Astrocyte of the spinal cord (primary cell): ENCODE measurements around the gene TMEM171.

Experiments used
- DNase-seq: peaks from one replicate; pipeline ENCODE4 v3.0.0; 2011; ENCODE audit warnings: low read depth, low spot score
- H3K4me3 ChIP-seq: 2 replicates; pipeline ENCODE4 v1.5.1; 2011; ENCODE audit warnings: low read depth, mild to moderate bottlenecking, low read length, moderate library complexity
- in situ Hi-C: cut with HindIII; loops from 2 replicates; pipeline ENCODE4 v1.10.0; 2017; ENCODE audit warnings: low sequenced_read_pairs
- TF ChIP-seq, protein P1 (sequence below): IDR thresholded peaks from 2 replicates; pipeline ENCODE4 v1.5.1; 2012; ENCODE audit warnings: low read depth, mild to moderate bottlenecking, low read length, inconsistent platforms

Gene TMEM171

DNA sequence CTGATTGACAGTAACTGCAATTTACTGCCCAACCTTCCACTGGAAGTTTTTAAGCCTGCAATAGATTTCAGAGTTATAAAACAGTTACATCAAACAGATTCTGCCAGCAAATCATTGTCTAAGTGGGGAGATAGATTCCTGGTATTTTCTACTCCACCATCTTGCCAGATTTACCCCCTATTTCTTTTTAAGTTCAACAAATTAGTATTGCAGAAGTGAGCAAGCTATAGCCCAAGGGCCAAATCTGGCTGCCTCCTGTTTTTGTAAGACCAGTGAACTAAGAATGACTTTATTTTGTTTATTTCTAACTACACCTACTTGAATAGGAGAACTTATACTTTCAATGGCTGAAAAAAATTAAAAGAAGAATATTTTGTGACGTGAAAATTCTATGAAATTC lies 8.8 kb upstream of the TMEM171 start:
- no peak for DNase-seq
- TF ChIP-seq, protein P1, sequence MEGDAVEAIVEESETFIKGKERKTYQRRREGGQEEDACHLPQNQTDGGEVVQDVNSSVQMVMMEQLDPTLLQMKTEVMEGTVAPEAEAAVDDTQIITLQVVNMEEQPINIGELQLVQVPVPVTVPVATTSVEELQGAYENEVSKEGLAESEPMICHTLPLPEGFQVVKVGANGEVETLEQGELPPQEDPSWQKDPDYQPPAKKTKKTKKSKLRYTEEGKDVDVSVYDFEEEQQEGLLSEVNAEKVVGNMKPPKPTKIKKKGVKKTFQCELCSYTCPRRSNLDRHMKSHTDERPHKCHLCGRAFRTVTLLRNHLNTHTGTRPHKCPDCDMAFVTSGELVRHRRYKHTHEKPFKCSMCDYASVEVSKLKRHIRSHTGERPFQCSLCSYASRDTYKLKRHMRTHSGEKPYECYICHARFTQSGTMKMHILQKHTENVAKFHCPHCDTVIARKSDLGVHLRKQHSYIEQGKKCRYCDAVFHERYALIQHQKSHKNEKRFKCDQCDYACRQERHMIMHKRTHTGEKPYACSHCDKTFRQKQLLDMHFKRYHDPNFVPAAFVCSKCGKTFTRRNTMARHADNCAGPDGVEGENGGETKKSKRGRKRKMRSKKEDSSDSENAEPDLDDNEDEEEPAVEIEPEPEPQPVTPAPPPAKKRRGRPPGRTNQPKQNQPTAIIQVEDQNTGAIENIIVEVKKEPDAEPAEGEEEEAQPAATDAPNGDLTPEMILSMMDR = no peak
- in situ Hi-C loops = no loop called here

DNA sequence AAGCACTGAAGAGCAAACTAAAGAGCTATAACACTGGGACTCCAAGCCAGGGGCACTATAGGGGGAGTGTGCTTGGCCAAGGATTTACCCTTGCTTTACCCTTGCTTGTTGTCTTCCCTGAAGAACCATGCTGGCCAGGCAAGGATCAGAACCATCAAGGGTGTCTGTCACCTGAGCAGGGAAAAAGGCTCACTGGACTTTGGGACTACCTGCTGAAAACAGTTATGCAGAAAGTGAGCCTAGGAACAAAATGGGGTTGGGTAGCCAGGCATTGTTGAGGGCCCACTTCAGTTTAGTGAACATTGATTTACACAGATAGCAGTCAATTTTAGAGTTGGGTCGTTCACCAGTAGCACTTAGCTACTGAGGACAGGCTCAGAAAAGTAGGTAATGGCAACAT lies 8.0 kb upstream of the TMEM171 start:
- TF ChIP-seq, protein P1 = no peak
- in situ Hi-C loops = no loop called here
- no peak overlapping the region for H3K4me3 ChIP-seq
- no peak for DNase-seq

More for the DNA sequence above, 8.8 kb upstream of the TMEM171 start:
- no peak overlapping the region for H3K4me3 ChIP-seq

DNA sequence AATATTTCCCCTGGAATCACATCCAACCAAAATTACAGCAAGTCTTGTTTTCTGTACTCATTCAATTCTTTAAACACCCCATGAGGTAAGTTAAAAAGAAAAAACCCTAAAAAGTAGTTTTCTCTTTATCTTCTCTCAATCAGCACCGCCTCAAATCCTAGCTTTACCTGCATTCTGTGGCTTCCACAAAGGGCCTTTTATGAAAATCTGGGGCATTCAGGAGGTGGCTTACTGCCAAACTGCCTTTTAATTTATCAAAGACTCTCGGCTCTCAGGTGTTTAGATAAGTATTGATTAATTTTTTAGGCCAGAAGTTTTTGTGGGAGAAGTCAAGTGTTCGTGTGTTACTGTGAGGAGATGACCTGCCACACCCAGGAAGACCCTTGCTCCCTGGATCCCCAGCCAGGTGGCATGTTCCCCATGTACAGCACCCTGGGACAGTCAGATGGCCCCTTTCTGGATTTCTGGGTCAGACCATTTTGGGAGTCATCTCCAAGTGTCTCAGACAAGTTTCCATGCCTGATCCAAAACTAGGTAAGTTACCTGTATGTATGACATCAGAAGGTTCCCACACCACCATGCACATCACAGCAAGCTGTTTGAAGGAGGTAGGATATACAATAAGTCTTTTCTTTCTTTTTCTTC lies 6.2 kb upstream of the TMEM171 start:
- in situ Hi-C loops = no loop called here
- DNase-seq = no peak
- TF ChIP-seq, protein P1 = no peak
- no peak overlapping the region for H3K4me3 ChIP-seq

DNA sequence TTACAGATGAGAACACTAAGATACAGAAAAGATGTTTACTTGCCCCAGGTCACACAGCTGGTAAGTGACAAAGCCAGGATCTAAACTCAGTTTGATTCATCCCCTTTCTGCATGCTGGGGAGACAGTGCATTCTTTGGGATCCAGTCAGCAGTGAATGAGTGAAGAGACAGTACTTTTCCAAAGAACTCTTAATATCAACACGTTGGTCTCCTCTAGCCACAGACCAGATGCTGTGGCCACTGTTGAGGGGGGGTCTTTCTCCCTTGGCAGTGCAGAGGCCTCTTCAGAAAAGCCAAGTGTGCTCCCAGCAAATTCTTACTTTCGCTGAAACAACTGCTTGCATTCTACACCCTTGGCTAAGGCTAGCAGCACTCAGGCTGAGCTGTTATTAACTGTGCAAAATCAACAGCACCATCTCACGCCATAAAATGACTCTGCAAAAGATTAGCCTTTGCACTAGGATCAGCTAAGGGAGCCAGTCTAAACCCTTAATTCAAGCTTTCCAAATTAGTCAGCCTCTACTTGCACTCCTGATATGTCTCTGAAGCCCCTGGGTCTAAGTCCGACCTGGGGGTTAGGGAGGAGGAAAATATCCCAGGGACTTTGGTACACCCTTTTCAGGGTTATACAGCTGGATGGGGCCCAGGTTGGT lies 4.8 kb upstream of the TMEM171 start:
- in situ Hi-C loops = no loop called here
- TF ChIP-seq, protein P1 = no peak

DNA sequence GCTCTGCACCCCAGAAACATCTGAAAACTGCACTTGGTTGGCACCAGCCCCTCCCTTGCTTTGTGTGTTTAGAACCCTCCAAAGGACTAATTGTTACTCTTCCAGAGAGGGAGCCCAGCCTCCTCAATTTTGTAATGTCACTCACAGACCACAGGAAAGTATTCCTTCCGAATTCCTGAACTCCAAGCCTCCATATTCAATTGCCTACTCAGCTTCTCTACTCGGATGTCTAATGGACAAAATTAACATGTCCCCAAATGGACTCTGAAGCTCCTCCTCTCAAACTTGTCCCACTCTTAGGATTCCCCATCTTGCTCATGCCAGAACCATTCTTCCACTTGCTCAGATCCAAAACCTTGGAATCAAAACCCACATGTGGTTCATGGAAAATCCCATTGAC lies 3.9 kb upstream of the TMEM171 start:
- H3K4me3 ChIP-seq = no peak overlapping the region
- in situ Hi-C loops = no loop called here
- no peak for DNase-seq
- TF ChIP-seq, protein P1 = no peak

More for the DNA sequence above, 4.8 kb upstream of the TMEM171 start:
- peak; percentile 98 for DNase-seq
- H3K4me3 ChIP-seq = no peak overlapping the region

DNA sequence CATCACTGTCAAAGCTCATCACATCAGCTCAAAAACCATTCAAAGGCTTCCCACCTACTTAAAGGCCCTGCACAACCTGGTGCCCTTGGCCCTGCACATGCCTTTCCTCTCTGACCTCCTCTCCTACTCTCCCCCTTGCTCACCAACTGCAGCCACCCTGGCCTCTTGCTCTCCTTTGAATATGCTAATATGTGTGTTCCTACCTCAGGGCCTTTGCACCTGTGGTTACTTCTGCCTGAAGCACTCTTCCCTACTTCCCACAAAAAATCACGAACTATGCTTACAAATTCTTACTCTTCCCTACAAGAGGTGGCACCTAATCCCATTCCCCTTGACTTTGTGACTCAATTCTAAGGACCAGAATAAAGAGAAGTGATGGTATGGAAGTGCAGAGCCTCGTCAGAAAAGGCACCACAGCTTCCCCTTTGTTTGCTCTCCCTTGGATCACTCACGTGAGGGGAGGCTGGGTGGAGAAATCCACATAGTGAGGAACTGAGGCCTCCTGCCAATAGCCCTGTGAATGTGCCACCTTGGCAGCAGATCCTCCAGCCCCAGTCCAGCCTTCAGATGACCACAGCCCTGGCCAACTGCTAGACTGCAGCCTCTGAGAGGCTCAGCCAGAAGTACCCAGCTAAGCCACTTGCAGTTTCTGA lies 3.2 kb upstream of the TMEM171 start:
- no peak for DNase-seq
- no peak overlapping the region for H3K4me3 ChIP-seq
- TF ChIP-seq, protein P1 = no peak
- in situ Hi-C loops = no loop called here
